Measurements from ENCODE around the gene FANCE.

FANCE gene, protein sequence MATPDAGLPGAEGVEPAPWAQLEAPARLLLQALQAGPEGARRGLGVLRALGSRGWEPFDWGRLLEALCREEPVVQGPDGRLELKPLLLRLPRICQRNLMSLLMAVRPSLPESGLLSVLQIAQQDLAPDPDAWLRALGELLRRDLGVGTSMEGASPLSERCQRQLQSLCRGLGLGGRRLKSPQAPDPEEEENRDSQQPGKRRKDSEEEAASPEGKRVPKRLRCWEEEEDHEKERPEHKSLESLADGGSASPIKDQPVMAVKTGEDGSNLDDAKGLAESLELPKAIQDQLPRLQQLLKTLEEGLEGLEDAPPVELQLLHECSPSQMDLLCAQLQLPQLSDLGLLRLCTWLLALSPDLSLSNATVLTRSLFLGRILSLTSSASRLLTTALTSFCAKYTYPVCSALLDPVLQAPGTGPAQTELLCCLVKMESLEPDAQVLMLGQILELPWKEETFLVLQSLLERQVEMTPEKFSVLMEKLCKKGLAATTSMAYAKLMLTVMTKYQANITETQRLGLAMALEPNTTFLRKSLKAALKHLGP

DNA sequence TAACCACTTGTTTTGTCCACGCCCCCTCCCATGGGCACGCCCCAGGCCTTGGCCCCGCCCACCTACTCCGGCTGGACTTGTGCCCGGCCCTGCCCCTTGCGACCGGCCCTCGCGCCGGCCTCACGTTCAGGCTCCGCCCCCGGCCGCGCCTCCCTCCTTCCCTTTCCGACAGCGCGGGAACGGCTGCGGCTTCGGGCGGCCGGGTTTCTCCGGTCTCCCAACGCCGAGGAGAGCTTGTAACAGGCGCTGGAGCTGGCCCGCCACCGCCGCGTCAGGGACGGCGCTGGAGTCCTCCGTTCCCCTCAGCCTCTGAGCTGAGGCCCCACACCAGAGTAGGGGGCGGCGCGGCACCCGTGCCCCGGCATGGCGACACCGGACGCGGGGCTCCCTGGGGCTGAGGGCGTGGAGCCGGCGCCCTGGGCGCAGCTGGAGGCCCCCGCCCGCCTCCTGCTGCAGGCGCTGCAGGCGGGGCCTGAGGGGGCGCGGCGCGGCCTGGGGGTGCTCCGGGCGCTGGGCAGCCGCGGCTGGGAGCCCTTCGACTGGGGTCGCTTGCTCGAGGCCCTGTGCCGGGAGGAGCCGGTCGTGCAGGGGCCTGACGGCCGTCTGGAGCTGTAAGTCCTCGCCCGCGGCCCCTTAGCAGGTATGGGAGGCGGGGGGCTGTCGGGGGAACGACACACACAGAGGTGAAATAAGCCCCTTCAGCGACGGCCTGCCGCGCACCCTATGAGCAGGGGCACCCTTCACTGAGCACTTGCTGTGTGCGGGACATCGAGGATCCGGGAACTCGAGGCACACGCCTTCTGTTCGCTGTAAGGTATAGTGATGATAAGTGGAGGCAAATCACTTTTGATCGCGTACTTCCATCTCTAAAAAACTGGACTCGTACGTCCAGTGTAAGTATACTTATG is at the start of gene FANCE:
FANCE (plus strand) TSS at position 156 of the 908 bp plus-strand sequence; CDS start at position 364, 208 bp downstream.
- peak; percentile 90 for DNase-seq

DNA sequence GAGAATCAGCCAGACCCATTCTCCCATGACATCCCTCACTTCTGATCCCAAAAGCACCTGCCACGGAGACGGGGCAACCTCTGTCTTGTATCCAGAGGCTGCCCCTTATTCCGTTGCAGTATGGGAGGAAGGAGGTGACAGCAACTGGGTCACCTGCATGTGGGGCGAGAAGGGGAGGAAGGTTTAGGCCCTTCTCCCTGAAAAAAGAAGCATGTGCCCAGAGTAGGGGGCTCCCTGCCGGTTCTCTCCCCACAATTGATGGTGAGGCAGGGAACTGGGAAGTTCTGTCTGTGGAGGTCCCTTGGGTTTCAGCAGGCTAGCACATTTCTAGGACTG is 49.3 kb upstream of the FANCE start:
- no peak for DNase-seq

DNA sequence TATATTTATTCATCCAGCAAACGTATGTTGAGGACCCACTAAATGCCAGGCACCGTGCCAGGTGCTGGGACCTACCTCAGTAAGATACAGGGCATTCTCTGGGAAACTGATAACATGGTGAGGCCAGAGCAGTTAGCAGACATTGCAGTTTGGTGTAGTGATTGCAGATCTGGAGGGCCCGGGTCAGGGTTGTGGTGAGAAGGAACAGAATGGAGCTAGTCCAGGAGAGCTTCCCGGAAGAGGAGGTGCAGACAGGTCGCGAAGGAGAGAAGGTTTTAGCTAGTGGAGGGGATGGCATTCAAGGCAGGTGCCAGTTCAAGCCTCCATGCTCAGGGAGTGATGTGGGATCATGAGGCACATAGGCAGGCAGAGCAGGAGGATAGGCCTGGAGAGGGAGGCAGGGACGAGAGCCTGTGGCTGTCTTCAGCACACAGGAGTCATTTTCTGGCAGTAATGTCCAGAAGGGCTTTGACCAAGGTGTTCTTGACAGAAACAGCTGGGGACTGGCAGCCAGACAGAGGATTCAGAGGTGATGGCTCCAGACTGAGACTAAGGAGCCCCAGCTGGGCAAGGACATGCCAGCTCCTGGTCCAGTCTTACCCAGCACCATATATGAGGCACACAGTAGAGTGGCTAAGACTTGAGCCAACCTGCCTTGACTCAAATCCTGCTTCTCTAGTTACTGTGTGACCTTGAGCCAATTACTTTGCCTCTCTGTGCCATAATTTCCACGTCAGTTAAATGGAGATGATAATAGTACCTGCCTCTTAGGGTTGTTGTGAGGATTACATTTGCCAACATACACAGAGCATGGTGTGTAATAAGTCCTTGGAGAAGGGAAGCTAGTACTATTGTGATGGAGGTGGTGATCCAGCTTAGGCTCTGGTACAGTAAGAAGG is 48.3 kb upstream of the FANCE start:
- DNase-seq: no peak

DNA sequence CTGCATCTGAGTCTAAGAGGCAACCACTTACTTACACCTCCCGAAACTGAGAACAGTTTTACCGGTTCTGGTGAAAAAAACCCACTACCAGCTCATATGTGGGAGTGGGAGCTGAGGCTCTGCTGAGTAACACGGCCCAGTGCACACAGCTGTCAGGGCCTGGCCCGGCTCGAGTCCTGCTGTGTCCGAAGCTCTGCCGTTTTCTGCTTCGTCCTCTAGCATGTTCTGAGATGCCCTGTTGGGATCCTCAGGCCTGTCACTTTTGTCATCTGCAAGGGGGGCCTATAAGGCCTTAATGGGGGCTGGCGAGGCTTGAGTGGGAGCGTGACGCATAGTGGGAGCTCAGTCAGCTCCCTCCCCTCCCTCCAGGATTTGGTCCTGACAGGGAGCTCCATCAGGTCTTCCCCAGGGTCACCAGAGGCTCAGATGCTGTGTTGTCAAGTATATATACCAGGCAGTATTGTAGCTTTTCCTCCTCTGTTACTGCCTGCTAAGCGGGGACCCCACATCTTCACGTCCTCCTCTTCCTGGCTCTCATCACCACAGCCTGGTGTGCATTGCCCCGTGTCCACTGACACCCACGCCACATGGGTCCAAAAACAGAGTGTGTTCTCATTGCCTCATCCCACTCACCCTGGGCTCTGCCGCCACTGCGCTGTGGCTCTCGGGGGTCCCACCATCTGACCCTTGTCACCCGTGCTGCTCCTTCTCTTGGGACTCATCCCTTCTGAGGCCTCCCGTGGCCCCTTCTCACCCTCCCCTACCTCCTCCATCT is 45.2 kb upstream of the FANCE start:
- no peak for DNase-seq

DNA sequence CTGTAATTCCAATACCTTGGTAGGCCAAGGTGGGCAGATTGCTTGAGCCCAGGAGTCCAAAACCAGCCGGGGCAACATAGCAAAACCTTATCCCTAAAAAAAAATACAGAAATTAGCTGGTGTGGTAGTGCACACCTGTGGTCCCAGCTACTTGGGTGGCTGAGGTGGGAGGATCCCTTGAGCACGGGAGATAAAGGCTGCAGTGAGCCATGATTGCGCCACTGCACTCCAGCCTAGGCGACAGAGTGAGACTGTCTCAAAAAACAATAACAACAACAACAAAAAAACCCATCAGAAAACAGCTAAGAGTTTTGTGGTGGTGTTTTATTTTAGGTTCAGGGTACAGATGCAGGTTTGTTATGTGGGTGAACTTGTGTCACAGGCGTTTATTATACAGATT is 42.9 kb upstream of the FANCE start:
- DNase-seq: no peak

DNA sequence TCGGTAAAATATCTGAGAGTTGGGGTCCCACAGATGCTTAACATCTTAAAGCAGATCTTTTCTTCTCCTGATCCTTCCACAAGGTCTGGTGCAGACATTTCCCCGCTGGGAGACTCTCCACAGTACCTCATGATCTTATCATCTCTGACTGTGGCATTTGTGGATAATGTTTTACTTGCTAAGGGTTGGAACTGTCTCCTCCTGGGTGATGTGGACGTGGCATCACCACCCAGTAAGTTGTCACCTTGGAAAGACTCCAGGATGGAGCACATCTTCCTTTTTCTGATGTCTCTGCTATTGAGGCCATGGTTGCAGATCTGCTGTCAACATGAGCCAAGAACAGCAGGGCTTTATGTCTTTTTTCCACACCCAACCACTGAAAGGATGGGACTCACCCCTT is 42.0 kb upstream of the FANCE start:
- no peak for DNase-seq

DNA sequence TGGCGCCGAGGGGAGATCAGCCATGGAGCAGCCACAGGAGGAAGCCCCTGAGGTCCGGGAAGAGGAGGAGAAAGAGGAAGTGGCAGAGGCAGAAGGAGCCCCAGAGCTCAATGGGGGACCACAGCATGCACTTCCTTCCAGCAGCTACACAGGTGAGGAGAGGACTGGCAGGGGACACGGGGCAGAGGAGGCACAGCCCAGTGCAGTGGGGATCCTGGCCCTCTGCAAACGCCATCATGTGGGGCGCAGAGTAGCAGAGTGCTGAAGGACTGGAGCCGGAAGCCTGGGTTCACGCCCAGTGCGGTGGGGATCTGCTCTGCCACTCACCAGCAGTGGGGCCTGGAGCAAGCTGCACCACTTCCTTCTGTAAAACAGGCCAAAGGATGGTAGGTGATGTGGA is 41.1 kb upstream of the FANCE start:
- no peak for DNase-seq

DNA sequence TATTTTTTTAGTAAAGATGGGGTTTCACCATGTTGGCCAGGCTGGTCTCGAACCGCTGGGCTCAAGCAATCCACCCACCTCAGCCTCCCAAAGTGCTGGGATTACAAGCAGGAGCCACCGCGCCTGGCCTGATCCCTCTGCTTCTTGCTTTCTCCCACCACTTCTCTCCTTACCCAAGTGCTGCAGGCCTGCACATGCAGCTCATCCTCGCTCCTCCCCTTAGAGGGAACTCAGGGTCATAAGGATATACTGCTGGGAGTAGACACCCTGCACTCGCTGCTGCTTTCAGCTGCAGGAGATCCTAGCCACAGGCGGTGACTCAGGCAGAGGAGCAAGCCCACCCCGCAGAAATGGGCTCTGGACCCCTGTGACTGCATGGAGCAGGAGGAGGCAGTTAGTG is 40.0 kb upstream of the FANCE start:
- no peak for DNase-seq

DNA sequence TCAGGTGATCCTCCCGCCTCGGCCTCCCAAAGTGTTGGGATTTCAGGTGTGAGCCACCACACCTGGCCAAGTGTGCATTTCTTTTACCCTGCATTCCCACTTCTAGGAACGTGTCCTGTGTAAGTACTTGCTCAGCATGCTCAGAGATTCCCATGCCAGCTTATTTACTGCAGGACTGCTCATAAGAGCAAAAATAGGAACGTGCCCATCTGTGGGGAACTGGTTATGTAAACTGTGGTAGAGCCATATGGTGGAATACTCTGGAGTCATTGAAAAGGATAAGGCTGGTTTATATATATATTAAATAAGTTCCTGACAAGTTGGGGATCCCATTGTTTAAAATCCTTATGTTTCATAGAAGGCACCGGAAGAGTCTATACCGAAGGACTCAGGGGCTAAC is 38.2 kb upstream of the FANCE start:
- no peak for DNase-seq

DNA sequence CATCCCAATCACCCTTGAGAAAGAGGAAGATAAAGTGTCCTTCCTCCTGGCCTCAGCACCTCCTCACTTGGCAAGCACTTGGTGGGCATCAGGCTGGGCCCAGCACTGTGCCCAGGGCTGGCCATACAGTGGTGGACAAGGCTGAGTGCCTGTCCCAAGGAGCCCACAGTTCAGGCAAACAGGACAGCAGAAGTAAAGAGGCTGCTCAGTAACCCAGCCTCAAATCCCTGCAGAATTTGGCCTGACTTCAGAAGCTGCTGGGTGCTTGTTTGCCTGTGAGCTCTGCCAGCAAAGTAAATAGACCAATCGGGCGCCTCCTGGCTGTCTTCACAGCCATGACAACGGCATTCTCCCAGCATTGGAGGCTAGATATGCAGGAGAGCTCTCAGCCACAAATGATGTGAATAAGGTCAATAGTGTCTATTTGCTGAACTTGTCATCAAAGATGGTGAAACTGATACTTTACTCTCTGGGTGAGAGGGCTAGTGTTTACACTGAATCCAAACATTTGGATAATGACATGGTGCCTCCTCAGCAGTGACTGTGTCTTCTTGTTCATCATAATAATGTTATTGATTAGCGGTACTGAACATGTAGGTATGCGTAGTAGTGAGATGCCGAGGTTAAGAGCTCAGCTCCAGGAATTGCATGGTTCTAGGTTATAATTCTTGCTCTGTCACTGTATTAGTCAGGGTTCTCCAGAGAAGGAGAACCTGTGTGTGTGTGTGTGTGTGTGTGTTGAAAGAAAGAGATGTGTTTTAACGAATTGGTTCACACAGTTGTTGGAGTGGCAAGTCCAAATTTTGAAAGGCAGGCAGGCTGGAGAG is 36.9 kb upstream of the FANCE start:
- peak; percentile 94 for DNase-seq

DNA sequence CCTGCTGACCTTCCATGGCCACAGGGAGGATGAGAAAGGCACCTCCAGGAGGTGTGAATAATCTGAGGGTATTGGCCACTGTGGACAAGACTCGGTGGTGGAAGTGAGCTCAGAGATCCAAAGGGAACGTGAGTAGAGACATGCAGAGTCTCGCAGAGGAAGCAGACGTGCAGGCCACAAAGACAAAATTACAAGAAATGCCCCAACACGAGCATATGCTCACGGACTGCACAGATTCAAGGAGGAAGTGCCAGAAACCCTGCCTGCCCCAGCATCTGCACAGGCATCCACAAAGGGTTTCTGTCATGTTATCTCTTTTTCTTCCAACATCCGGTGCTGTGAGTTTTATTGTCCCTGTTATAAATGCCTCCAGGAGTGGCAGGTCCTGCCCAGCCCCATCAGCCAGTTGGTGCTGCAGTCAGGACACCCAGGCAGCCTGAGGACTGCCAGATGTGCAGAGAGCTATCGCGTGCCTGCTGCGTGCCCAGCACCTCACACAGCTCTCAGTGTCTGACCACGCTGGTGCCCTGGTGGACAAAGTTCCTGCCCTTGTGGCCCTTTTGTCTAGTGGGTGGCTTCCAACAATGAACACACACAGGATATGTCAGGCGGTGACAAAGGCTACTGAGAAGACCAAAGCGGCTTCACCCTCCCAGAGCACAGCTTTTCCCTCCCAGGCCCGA is 34.0 kb upstream of the FANCE start:
- DNase-seq: no peak

DNA sequence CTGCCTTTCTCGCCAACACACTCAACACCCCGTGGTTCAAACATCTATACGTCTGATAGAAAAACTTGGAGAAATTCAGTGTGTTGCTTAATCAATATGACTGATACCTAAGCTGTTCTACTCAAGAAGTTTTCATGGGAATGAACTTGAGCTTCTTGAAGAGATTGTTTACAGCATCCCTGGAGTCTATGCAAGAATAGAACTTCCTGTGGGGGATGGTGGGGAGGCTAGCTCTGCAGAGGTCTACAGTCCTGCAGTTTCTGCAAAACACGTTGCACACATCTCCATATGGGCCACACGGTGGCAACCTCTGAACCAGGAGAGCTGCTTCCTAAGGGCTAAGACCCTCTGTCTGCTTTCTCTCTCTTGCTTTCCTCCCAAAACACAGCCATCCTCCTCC is 32.7 kb upstream of the FANCE start:
- no peak for DNase-seq

DNA sequence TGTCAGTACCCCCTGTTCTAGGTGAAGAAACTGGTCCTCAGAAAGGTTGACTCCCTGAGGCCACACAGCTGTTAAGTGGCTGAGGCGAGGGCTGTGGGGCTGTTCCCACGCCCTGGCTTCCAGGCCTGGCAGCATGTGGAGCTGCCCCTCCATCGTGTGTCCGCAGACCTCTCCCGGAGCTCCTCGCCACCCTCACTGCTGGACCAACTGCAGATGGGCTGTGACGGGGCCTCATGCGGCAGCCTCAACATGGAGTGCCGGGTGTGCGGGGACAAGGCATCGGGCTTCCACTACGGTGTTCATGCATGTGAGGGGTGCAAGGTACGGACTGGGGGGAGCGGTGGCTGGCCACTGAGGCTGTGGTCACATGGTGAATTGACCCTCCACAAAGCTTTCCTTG is 32.2 kb upstream of the FANCE start:
- DNase-seq: no peak

DNA sequence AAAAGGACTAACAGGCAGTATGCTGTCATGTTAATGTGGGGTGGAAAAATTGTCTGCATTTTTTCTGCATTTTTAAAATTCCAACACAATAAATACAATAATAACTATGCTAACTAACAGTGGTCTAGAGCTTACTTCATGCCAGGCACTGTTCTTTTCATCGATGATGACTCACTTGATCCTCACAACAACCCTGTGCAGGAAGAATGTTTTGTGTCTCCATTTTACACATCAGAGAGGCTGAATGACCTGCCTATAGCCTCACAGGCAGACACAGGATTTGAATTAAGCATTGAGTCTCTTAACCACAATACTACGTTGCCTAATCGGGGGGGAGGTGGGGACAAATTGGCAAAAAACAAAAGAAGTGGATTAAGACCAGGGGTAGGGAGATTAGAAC is 26.9 kb upstream of the FANCE start:
- no peak for DNase-seq

DNA sequence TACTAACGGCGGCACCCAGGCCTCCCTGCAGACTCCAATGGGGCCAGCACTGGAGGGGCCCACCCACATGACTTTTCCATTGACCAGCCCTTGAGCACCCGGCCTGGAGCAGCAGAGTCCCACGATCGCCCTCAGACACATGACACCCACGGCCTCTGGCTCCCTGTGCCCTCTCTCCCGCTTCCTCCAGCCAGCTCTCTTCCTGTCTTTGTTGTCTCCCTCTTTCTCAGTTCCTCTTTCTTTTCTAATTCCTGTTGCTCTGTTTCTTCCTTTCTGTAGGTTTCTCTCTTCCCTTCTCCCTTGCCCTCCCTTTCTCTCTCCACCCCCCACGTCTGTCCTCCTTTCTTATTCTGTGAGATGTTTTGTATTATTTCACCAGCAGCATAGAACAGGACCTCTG is 26.1 kb upstream of the FANCE start:
- no peak for DNase-seq

DNA sequence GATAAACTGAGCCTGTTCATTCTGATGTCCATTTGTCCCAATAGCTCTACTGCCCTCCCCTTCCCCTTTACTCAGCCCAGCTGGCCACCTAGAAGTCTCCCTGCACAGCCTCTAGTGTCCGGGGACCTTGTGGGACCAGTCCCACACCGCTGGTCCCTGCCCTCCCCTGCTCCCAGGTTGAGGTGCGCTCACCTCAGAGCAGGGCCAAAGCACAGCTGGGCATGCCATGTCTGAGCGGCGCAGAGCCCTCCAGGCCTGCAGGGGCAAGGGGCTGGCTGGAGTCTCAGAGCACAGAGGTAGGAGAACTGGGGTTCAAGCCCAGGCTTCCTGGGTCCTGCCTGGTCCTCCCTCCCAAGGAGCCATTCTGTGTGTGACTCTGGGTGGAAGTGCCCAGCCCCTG is 24.7 kb upstream of the FANCE start:
- DNase-seq: no peak

DNA sequence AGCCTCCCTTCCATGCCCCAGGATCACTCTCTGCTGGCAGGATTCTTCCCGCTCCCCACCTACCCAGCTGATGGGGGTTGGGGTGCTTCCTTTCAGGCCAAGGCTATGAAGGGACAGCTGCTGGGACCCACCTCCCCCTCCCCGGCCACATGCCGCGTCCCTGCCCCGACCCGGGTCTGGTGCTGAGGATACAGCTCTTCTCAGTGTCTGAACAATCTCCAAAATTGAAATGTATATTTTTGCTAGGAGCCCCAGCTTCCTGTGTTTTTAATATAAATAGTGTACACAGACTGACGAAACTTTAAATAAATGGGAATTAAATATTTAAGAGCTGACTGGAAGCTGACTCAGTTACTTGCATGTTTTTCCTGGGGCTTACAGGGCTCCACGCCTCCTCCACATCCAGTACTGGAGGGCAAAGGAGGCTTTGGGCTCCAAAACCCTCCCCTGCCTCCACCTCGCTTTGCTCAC is 24.3 kb upstream of the FANCE start:
- no peak for DNase-seq

DNA sequence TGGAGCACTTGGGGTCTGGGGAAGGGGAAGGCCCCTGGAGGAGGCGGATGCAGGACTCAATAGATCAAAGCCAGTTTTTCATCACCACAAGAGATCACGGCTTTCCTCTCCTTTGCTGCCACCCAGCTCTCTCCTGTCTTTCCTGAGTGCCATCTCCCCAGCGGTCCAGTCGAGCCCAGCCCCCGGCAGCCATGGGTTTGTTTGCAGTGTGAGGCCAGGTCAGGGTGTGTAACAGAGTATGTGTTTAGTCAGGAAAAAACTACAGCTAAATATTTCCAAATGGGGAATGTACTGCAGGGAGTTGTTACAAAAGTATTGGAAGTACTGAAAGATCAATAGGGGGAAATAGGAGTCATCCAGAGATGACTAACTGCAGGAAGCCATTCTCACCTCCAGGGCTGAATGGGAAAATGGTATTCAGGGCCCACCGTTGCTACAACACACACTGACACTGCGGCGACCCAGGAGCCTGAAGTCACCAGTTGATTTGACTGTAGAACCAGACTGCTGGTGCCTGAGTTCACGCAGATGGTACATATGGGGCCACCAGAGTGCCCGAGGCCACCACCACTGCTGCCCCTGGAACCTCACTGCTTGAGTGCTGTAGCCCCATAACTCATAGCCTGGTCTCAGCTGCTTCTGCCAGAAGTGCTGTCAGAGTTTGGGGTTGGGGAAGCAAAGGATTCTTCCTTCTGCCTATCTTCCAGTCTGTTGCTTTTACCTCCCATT is 23.6 kb upstream of the FANCE start:
- no peak for DNase-seq

DNA sequence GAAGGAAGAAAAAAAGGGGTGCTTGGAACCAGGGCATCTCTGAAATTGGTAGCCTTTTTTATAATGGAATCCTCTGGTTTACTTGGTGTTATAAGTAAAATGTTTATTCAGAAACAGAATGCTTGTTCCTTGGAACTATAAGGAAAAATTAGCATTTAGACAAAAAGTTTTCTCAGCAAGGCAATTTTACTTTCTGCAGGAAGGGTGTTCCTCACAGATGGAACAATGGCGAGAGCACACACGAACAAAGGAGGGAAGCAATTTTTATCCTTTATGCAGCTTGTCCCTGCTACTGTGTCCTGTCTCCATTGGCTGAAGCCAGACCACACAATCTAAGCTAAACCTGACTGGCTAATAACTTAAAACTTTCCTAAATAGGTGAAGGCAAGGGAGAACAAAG is 22.7 kb upstream of the FANCE start:
- DNase-seq: no peak

DNA sequence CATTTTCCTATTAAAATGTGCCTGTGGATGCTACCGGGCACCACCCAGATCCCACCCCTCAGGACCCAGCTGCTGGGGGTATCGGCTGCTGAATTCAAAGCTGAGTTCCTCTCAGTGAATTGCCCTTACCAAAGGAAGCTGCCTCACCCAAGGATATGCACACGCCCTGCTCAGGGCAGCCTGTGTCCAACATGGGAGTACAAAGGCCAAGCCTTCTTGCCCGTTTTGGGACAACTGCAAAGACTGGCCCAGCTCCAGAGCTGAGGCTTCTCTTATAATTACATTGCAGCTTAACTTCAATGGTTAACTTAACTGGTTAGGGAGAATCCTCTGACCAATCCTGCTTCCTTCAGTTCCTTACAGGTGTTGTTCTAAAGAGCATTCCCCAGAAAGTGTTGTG is 19.8 kb upstream of the FANCE start:
- no peak for DNase-seq
